ENCODE data around the gene ZNF785.

ZNF785 gene

GRCh38 chr16:30582611-30583340 is 2.7 kb downstream of the ZNF785 start:
- TF ChIP-seq POU2F2 (IDR thresholded peaks at IDR 0.05; ENCODE audit: low read depth, low read length) (no peak), POLR2A (IDR thresholded peaks at IDR 0.05; ENCODE audit: low read depth, low read length) (no peak), TAF1 (IDR thresholded peaks at IDR 0.05; ENCODE audit: low read depth, low read length) (no peak), SPI1 (IDR thresholded peaks at IDR 0.05; ENCODE audit: low read depth, low read length) (no peak), PAX5 (IDR thresholded peaks at IDR 0.05; ENCODE audit: insufficient read depth, low read length, severe bottlenecking) (no peak), POLR2AphosphoS5 (IDR thresholded peaks at IDR 0.05; ENCODE audit: low read depth, low read length) (no peak)
- DNase-seq (ENCODE audit: insufficient read length, low spot score): no peak
- no peak for FAIRE-seq

- FAIRE-seq: no peak
- DNase-seq (ENCODE audit: insufficient read length, low spot score): no peak
- TF ChIP-seq PAX5 (IDR thresholded peaks at IDR 0.05; ENCODE audit: insufficient read depth, low read length, severe bottlenecking) (no peak), POLR2A (IDR thresholded peaks at IDR 0.05; ENCODE audit: low read depth, low read length) (no peak), POU2F2 (IDR thresholded peaks at IDR 0.05; ENCODE audit: low read depth, low read length) (no peak), TAF1 (IDR thresholded peaks at IDR 0.05; ENCODE audit: low read depth, low read length) (no peak), SPI1 (IDR thresholded peaks at IDR 0.05; ENCODE audit: low read depth, low read length) (no peak), POLR2AphosphoS5 (IDR thresholded peaks at IDR 0.05; ENCODE audit: low read depth, low read length) (no peak)
Measured at GRCh38 chr16:30581457-30581856, 4.0 kb downstream of the ZNF785 start.

GRCh38 chr16:30574678-30575077 is 10.8 kb downstream of the ZNF785 start:
- TF ChIP-seq POLR2A (IDR thresholded peaks at IDR 0.05; ENCODE audit: low read depth, low read length) (no peak), TAF1 (IDR thresholded peaks at IDR 0.05; ENCODE audit: low read depth, low read length) (no peak), POU2F2 (IDR thresholded peaks at IDR 0.05; ENCODE audit: low read depth, low read length) (no peak), POLR2AphosphoS5 (IDR thresholded peaks at IDR 0.05; ENCODE audit: low read depth, low read length) (no peak), SPI1 (IDR thresholded peaks at IDR 0.05; ENCODE audit: low read depth, low read length) (no peak), PAX5 (IDR thresholded peaks at IDR 0.05; ENCODE audit: insufficient read depth, low read length, severe bottlenecking) (no peak)
- no peak for DNase-seq (ENCODE audit: insufficient read length, low spot score)
- FAIRE-seq: no peak

GRCh38 chr16:30571445-30572322 is 13.8 kb downstream of the ZNF785 start, which contains the start of gene ZNF688:
Gene ZNF688, minus strand, starts transcription at chr16:30571714. Its CDS starts 85 bp downstream, at chr16:30571629.
- FAIRE-seq (peak; percentile 82), DNase-seq (ENCODE audit: insufficient read length, low spot score) (peak; percentile 94)
- 0 out of 2 replicates have a peak, but pooled peaks have one; percentile 3 for TF ChIP-seq POU2F2 (IDR thresholded peaks at IDR 0.05; ENCODE audit: low read depth, low read length)
- TF ChIP-seq POLR2AphosphoS5 (IDR thresholded peaks at IDR 0.05; ENCODE audit: low read depth, low read length): peak; percentile 73
- peak; percentile 81 for TF ChIP-seq POLR2A (IDR thresholded peaks at IDR 0.05; ENCODE audit: low read depth, low read length)
- TF ChIP-seq TAF1 (IDR thresholded peaks at IDR 0.05; ENCODE audit: low read depth, low read length): peak; percentile 86
- no peak for TF ChIP-seq SPI1 (IDR thresholded peaks at IDR 0.05; ENCODE audit: low read depth, low read length)
- no peak for TF ChIP-seq PAX5 (IDR thresholded peaks at IDR 0.05; ENCODE audit: insufficient read depth, low read length, severe bottlenecking)

- FAIRE-seq (no peak), DNase-seq (ENCODE audit: insufficient read length, low spot score) (no peak)
- TF ChIP-seq POLR2A (IDR thresholded peaks at IDR 0.05; ENCODE audit: low read depth, low read length): no peak
Measured at GRCh38 chr16:30570636-30571444, 14.7 kb downstream of the ZNF785 start.

- DNase-seq (ENCODE audit: insufficient read length, low spot score): no peak
- TF ChIP-seq POU2F2 (IDR thresholded peaks at IDR 0.05; ENCODE audit: low read depth, low read length) (no peak), SPI1 (IDR thresholded peaks at IDR 0.05; ENCODE audit: low read depth, low read length) (no peak), POLR2AphosphoS5 (IDR thresholded peaks at IDR 0.05; ENCODE audit: low read depth, low read length) (no peak), PAX5 (IDR thresholded peaks at IDR 0.05; ENCODE audit: insufficient read depth, low read length, severe bottlenecking) (no peak), TAF1 (IDR thresholded peaks at IDR 0.05; ENCODE audit: low read depth, low read length) (no peak), POLR2A (IDR thresholded peaks at IDR 0.05; ENCODE audit: low read depth, low read length) (no peak)
- no peak for FAIRE-seq
Measured at GRCh38 chr16:30569746-30570635, 15.5 kb downstream of the ZNF785 start.

- no peak for DNase-seq (ENCODE audit: insufficient read length, low spot score)
- TF ChIP-seq PAX5 (IDR thresholded peaks at IDR 0.05; ENCODE audit: insufficient read depth, low read length, severe bottlenecking): no peak
- no peak for TF ChIP-seq TAF1 (IDR thresholded peaks at IDR 0.05; ENCODE audit: low read depth, low read length)
- TF ChIP-seq POU2F2 (IDR thresholded peaks at IDR 0.05; ENCODE audit: low read depth, low read length): no peak
- TF ChIP-seq POLR2A (IDR thresholded peaks at IDR 0.05; ENCODE audit: low read depth, low read length): no peak
- TF ChIP-seq POLR2AphosphoS5 (IDR thresholded peaks at IDR 0.05; ENCODE audit: low read depth, low read length): no peak
- TF ChIP-seq SPI1 (IDR thresholded peaks at IDR 0.05; ENCODE audit: low read depth, low read length): no peak
- FAIRE-seq: no peak
Measured at GRCh38 chr16:30569281-30569680, 16.2 kb downstream of the ZNF785 start.

GRCh38 chr16:30567991-30568638 is 17.4 kb downstream of the ZNF785 start:
- no peak for TF ChIP-seq POLR2AphosphoS5 (IDR thresholded peaks at IDR 0.05; ENCODE audit: low read depth, low read length)
- TF ChIP-seq SPI1 (IDR thresholded peaks at IDR 0.05; ENCODE audit: low read depth, low read length): no peak
- no peak for TF ChIP-seq TAF1 (IDR thresholded peaks at IDR 0.05; ENCODE audit: low read depth, low read length)
- no peak for TF ChIP-seq POLR2A (IDR thresholded peaks at IDR 0.05; ENCODE audit: low read depth, low read length)
- TF ChIP-seq POU2F2 (IDR thresholded peaks at IDR 0.05; ENCODE audit: low read depth, low read length): no peak
- TF ChIP-seq PAX5 (IDR thresholded peaks at IDR 0.05; ENCODE audit: insufficient read depth, low read length, severe bottlenecking): no peak
- DNase-seq (ENCODE audit: insufficient read length, low spot score) (no peak), FAIRE-seq (peak; percentile 91)
